Activated CD4-positive, alpha-beta memory T cell treated with anti-CD3 and anti-CD28 coated beads for 36 hours (primary cell): ENCODE measurements around the gene LNX2. TPM values are rescaled to one million over a fixed set of nuclear protein-coding genes. Genes with fewer than 3 reads are reported as not detected.

Source experiments
- CTCF ChIA-PET: fragments of 350-600 bp; sonication (Branson Sonifier 250); formaldehyde crosslinking; loops from one replicate; lab custom pipeline; 2021; ENCODE audit warnings: antibody characterized with exemption, inconsistent platforms; lab: Charles Lee
- POLR2A ChIA-PET: fragments of 350-600 bp; sonication (Branson Sonifier 250); formaldehyde crosslinking; loops from one replicate; lab custom pipeline; 2021; ENCODE audit warnings: antibody characterized with exemption; lab: Charles Lee
- DNase-seq: peaks from one replicate; pipeline ENCODE4 v3.0.0-alpha.2; 2020
- H3K27ac Mint-ChIP-seq: one replicate; pipeline ENCODE4 v1.8.0; 2021; ENCODE audit warnings: mixed read lengths
- H3K27me3 Mint-ChIP-seq: one replicate; pipeline ENCODE4 v1.8.0; 2021; ENCODE audit warnings: mixed read lengths
- H3K36me3 Mint-ChIP-seq: one replicate; pipeline ENCODE4 v1.8.0; 2021; ENCODE audit warnings: mixed read lengths
- H3K4me1 Mint-ChIP-seq: one replicate; pipeline ENCODE4 v1.8.0; 2021; ENCODE audit warnings: low read depth, mixed read lengths
- H3K4me3 Mint-ChIP-seq: one replicate; pipeline ENCODE4 v1.8.0; 2021; ENCODE audit warnings: mild to moderate bottlenecking, mixed read lengths
- H3K9me3 Mint-ChIP-seq: one replicate; pipeline ENCODE4 v1.8.0; 2021; ENCODE audit warnings: mixed read lengths
- intact Hi-C: fragments of 100-400 bp; cut with micrococcal nuclease; formaldehyde crosslinking; loops from one replicate; pipeline ENCODE4 v1.15.1; 2023
- total RNA-seq, 2 experiments: library from RNA; stranded (reverse); gene quantifications; one replicate each; pipeline ENCODE4 v1.2.3, GENCODE V29; 2021

The LNX2 gene
- total RNA-seq, 2 experiments from 2014 or later, result 5.0 to 5.4 TPM

DNA sequence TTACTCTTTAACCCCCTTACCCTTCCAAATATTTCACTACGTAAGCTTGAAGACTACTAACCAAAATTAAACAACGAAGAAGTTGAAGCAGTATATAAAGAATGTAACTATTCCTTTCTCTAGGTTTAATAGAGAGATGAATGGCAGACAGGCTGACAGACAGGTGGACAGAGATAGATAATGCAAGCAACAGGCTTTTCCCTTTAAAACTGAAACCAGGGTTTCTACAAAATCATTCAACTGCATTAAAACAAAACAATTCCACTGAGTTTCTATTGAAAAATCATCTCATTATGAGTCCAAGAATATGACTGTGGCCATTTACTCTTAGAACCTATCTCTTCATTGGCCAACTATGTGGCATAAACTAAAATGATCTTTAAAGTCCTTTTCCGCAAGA, 15.2 kb downstream of the LNX2 start:
- ChIA-PET CTCF (no interaction called here), POLR2A (no interaction called here)
- Mint-ChIP-seq H3K27me3 (no peaks in the 10 kb centered on the region), H3K4me3 (no peak overlapping the region), H3K9me3 (no peaks in the 10 kb centered on the region), H3K36me3 (no peaks in the 10 kb centered on the region), H3K4me1 (peaks cover 24% of the 10 kb centered on the region), H3K27ac (no peak overlapping the region)
- intact Hi-C loops, result no loop called here
- no peak for DNase-seq

DNA sequence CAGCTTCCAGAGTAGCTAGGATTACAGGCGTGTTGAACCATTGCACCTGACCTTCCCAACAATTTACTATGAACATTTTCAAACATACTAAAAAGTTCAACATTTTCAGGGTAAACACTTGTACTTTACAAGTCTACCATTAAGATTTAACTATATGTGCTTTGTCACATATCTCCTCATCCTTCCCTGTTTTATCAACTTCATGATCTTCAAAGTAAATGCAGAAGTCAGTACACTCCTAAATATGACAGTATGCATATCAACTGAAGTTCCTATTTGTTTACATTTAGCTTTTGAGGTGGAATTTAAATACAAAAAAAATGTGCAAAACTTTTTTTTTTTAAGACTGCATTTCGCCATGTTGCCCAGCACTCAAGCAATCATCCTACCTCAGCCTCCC, 18.5 kb downstream of the LNX2 start:
- CTCF ChIA-PET, result no interaction called here
- intact Hi-C loops, result no loop called here
- H3K27me3 Mint-ChIP-seq, result no peaks in the 10 kb centered on the region
- POLR2A ChIA-PET, result no interaction called here
- no peak overlapping the region for H3K4me3 Mint-ChIP-seq
- peaks cover 24% of the 10 kb centered on the region for H3K4me1 Mint-ChIP-seq
- H3K27ac Mint-ChIP-seq, result no peak overlapping the region
- no peak for DNase-seq
- no peaks in the 10 kb centered on the region for H3K9me3 Mint-ChIP-seq
- H3K36me3 Mint-ChIP-seq, result no peaks in the 10 kb centered on the region

- POLR2A ChIA-PET, result no interaction called here
- H3K27ac Mint-ChIP-seq, result no peak overlapping the region
- no peak for DNase-seq
- no peaks in the 10 kb centered on the region for H3K36me3 Mint-ChIP-seq
- no peaks in the 10 kb centered on the region for H3K9me3 Mint-ChIP-seq
- intact Hi-C loops, result no loop called here
- no peak overlapping the region for H3K4me3 Mint-ChIP-seq
- H3K27me3 Mint-ChIP-seq, result no peaks in the 10 kb centered on the region
- CTCF ChIA-PET, result no interaction called here
- peaks cover 24% of the 10 kb centered on the region for H3K4me1 Mint-ChIP-seq
These were observed 19.1 kb downstream of the LNX2 start for GRCh38 chr13:27601208-27601607.

DNA sequence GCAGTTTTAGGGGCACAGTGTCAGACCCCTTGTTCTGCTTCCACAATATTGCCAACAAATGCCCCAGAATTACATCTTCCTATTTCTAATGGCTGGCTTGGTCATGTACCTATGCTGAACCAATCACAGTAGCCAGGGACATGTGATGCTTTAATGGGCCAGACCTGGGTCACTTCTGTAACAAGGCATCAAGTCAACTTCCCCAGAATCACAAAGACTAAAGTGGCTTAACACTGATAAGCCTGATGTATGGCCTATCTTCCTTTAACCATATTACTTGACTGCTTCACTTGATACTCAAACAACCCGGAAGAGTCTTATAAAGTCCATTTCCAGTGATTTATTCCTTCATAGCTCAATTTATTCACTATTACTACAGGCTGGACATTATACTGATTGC, 19.6 kb downstream of the LNX2 start:
- no peak for DNase-seq
- peaks cover 22% of the 10 kb centered on the region for H3K4me1 Mint-ChIP-seq
- ChIA-PET CTCF (no interaction called here), POLR2A (no interaction called here)
- no peak overlapping the region for H3K4me3 Mint-ChIP-seq
- H3K27ac Mint-ChIP-seq, result no peak overlapping the region
- intact Hi-C loops, result no loop called here
- no peaks in the 10 kb centered on the region for H3K36me3 Mint-ChIP-seq
- no peaks in the 10 kb centered on the region for H3K27me3 Mint-ChIP-seq
- no peaks in the 10 kb centered on the region for H3K9me3 Mint-ChIP-seq

DNA sequence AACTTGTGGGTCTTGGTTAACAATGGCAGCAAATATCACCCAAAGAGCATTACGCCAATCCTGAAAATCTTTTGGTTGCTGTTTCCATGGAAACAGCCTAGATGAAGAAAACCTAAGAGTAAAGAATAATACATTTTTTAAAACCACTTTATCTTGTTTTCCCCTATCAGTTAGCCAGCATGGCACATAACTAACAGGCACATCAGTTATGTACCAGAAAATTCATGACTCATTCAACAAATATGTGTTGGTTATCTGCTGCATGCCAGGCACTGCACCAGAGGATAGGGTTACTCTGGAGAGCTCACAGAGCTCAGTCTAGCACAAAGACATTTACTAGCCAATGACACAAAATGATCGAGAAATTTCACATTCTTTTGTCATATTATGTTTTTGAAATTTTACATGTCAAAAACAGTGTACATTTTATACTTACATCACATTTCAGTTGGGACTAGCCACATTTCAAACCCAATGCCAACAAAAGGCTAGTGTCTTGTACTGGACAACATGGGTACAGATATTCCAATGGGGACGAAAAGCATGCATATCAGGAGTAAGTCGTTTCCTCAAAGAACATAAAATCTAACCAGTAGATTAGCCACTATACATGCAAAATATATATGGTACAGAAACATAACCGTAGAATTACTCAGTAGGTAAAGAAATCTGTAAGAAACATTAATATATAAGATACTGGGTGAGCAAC, 20.3 kb downstream of the LNX2 start:
- ChIA-PET POLR2A (no interaction called here), CTCF (no interaction called here)
- DNase-seq, result no peak
- H3K27ac Mint-ChIP-seq, result no peak overlapping the region
- no peaks in the 10 kb centered on the region for H3K36me3 Mint-ChIP-seq
- intact Hi-C loops, result no loop called here
- H3K4me3 Mint-ChIP-seq, result no peak overlapping the region
- H3K27me3 Mint-ChIP-seq, result no peaks in the 10 kb centered on the region
- H3K9me3 Mint-ChIP-seq, result no peaks in the 10 kb centered on the region
- peaks cover 19% of the 10 kb centered on the region for H3K4me1 Mint-ChIP-seq

DNA sequence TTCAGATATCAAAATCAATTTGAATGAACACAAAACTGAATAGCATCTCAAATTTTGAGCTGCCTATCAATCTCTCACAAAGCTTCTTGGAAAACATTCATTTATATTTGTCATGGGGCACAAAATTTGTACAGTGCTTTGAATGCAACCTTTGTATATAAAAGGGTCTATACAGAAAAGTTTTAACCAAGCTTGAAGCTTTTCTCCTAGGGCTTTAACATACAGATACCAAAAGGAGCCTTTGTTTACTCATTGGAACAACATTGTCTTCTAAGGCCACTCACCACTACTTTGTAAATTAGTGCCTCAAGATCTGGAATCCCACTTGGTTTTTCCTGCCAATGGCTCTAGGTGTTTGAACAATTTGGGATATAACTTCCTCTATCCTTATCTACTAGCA, 21.2 kb downstream of the LNX2 start:
- no peak overlapping the region for H3K4me3 Mint-ChIP-seq
- POLR2A ChIA-PET, result no interaction called here

GRCh38 chr13:27595055-27595811, 25.1 kb downstream of the LNX2 start:
- ChIA-PET POLR2A (no interaction called here), CTCF (no interaction called here)
- no peaks in the 10 kb centered on the region for H3K9me3 Mint-ChIP-seq
- no peak overlapping the region for H3K27ac Mint-ChIP-seq
- no peaks in the 10 kb centered on the region for H3K27me3 Mint-ChIP-seq
- H3K36me3 Mint-ChIP-seq, result no peaks in the 10 kb centered on the region
- peaks cover 9% of the 10 kb centered on the region for H3K4me1 Mint-ChIP-seq
- H3K4me3 Mint-ChIP-seq, result no peak overlapping the region
- DNase-seq, result no peak
- intact Hi-C loops, result no loop called here

More for the DNA sequence above, 21.2 kb downstream of the LNX2 start:
- Mint-ChIP-seq H3K36me3 (no peaks in the 10 kb centered on the region), H3K9me3 (no peaks in the 10 kb centered on the region), H3K27me3 (no peaks in the 10 kb centered on the region), H3K27ac (no peak overlapping the region), H3K4me1 (peaks cover 18% of the 10 kb centered on the region)
- DNase-seq, result no peak
- intact Hi-C loops, result no loop called here
- CTCF ChIA-PET, result interaction anchor here (1.0 kb wide), 1 partner anchor 21 kb away, joined by 3 read pairs; the partner anchor contains the start of gene LNX2

DNA sequence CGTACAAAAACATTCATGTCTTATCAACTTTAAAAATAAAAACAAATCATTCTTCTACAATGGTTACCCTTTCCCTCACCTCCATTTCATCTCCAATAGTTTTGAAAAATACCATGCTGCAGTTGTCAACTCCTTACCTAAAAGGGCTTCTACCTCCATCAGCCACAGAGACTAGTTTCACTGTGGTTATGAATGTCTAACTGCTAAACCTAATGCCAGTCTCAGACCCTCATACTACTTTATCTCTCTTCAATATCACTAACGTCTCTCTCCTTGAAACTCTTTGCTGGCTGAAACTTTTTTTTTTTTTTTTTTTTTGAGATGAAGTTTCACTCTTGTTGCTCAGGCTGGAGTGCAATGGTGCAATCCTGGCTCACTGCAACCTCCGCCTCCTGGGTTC, 27.1 kb downstream of the LNX2 start:
- Mint-ChIP-seq H3K4me3 (no peak overlapping the region), H3K4me1 (no peaks in the 10 kb centered on the region), H3K27ac (no peak overlapping the region), H3K36me3 (no peaks in the 10 kb centered on the region), H3K9me3 (no peaks in the 10 kb centered on the region), H3K27me3 (no peaks in the 10 kb centered on the region)
- POLR2A ChIA-PET, result no interaction called here
- CTCF ChIA-PET, result interaction anchor here (0.6 kb wide), 1 partner anchor 1208 kb away, joined by 3 read pairs; no protein-coding TSS in a partner anchor
- intact Hi-C loops, result loop anchor here (2.0 kb wide), 1 partner anchor 28 kb away; the partner anchor contains the start of genes LNX2 and POLR1D
- no peak for DNase-seq

DNA sequence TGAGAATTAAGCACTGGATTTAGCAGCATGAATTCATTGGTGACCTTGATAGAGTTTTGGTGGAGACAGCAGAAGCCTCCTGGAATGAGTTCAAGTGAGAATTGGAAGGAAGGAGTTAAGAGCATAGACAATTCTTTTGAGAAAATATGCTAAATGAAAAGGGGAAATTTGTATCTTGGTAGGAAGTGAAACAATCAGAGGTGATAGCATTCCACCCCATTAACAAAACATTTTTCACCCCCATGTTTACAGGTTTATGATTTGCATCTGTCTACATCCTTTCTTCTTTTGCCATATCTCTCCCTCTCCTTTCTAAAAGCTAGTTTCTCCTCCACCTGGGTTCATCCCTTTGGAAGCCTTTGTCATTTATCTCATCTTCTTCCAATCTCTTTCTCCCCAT, 27.5 kb downstream of the LNX2 start:
- ChIA-PET CTCF (interaction anchor here (0.6 kb wide), 1 partner anchor 1208 kb away, joined by 3 read pairs; no protein-coding TSS in a partner anchor), POLR2A (no interaction called here)
- Mint-ChIP-seq H3K27me3 (no peaks in the 10 kb centered on the region), H3K4me1 (no peaks in the 10 kb centered on the region), H3K36me3 (no peaks in the 10 kb centered on the region), H3K4me3 (no peak overlapping the region), H3K27ac (no peak overlapping the region), H3K9me3 (no peaks in the 10 kb centered on the region)
- no peak for DNase-seq
- intact Hi-C loops, result loop anchor here (2.0 kb wide), 1 partner anchor 28 kb away; the partner anchor contains the start of genes LNX2 and POLR1D

- H3K36me3 Mint-ChIP-seq, result no peaks in the 10 kb centered on the region
- H3K27me3 Mint-ChIP-seq, result no peaks in the 10 kb centered on the region
- H3K27ac Mint-ChIP-seq, result no peak overlapping the region
- POLR2A ChIA-PET, result no interaction called here
- H3K4me1 Mint-ChIP-seq, result peaks cover 10% of the 10 kb centered on the region
- no peak overlapping the region for H3K4me3 Mint-ChIP-seq
- H3K9me3 Mint-ChIP-seq, result no peaks in the 10 kb centered on the region
- DNase-seq, result no peak
- intact Hi-C loops, result no loop called here
- CTCF ChIA-PET, result interaction anchor here (1.1 kb wide), 1 partner anchor 10 kb away, joined by 3 read pairs; no protein-coding TSS in a partner anchor
These were observed 31.9 kb downstream of the LNX2 start for GRCh38 chr13:27588405-27588804.

- H3K4me1 Mint-ChIP-seq, result peaks cover 11% of the 10 kb centered on the region
- no peak overlapping the region for H3K27ac Mint-ChIP-seq
- H3K4me3 Mint-ChIP-seq, result no peak overlapping the region
- POLR2A ChIA-PET, result no interaction called here
- CTCF ChIA-PET, result interaction anchor here (1.4 kb wide), 1 partner anchor 243 kb away, joined by 3 read pairs; no protein-coding TSS in a partner anchor
- intact Hi-C loops, result no loop called here
- H3K36me3 Mint-ChIP-seq, result peaks cover 2% of the 10 kb centered on the region
- no peaks in the 10 kb centered on the region for H3K9me3 Mint-ChIP-seq
- DNase-seq, result no peak
- H3K27me3 Mint-ChIP-seq, result no peaks in the 10 kb centered on the region
These were observed 33.1 kb downstream of the LNX2 start for GRCh38 chr13:27587095-27587746.

- no peak overlapping the region for H3K4me3 Mint-ChIP-seq
- ChIA-PET POLR2A (no interaction called here), CTCF (no interaction called here)
- no peaks in the 10 kb centered on the region for H3K27me3 Mint-ChIP-seq
- H3K4me1 Mint-ChIP-seq, result peaks cover 11% of the 10 kb centered on the region
- intact Hi-C loops, result no loop called here
- no peak for DNase-seq
- no peak overlapping the region for H3K27ac Mint-ChIP-seq
- H3K36me3 Mint-ChIP-seq, result peaks cover 2% of the 10 kb centered on the region
- H3K9me3 Mint-ChIP-seq, result no peaks in the 10 kb centered on the region
These were observed 36.7 kb downstream of the LNX2 start for GRCh38 chr13:27583645-27584044.
